Prostate gland (tissue), 2 donors: ENCODE measurements around the gene SEMA3A.

Source experiments
- CTCF ChIP-seq, 4 experiments: fragments of 200-600 bp in 2 of 4; fragments of 450-650 bp in 2 of 4; sonication (generic) in 2 of 4; IDR thresholded peaks; 1 replicate in 3 of 4; 2 replicates in 1 of 4; pipeline ENCODE4 v1.5.1; 2016 to 2019; ENCODE audit warnings: antibody characterized with exemption in 4 of 4, mild to moderate bottlenecking in 2 of 4, moderate library complexity in 2 of 4
- POLR2A ChIP-seq: fragments of 450-650 bp; IDR thresholded peaks from one replicate; pipeline ENCODE4 v1.6.1; 2016; ENCODE audit warnings: antibody characterized with exemption, mild to moderate bottlenecking
- POLR2AphosphoS5 ChIP-seq: sonication (generic); formaldehyde crosslinking; IDR thresholded peaks from one replicate; pipeline ENCODE4 v1.6.1; 2017; ENCODE audit warnings: antibody characterized with exemption

DNA sequence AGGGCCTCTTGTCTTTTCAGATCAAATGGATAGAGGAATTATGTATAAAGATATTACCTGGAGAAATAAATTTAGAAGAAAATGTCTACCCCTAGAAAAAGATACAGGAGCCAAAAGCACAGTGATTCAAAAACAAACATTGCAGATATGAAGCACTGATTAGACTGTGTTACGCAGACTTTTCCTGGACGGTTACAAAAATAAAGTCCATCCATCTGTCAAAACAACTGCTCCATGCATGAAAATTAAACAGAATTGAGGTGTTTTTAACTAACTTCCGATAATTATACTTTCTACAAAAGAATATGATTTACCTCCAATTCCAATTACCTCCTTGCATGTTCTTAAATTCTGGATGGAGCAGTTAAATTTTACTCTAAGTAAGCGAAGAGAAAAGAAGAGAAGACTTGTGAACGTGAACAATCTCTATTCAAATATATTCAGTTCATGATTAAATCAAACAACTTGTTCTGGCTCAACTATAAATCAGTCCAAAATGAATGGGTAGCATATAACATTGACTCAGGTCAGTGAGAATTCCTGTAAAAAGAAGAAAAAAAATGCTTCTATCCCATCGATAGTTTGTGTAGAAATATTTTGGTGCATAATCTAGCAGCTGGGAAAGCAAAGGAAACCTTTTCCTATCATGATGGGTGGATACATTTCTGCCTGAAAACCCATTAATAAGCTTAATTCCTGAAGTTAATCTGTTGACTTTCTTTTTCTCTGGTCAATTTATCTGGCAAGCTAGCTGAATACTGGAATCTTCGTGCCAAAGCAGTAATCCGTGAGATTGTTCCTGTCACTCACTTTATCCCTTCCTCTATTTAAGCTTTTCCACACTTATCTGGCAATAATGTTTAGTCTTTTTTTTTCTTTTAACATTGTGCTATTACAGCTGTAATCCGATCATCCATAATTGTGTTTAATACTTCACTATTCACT is 80.4 kb downstream of the SEMA3A start:
- TF ChIP-seq CTCF (IDR thresholded peaks at IDR 0.05), result no peak
- TF ChIP-seq POLR2A, result no peak
- no peak for TF ChIP-seq POLR2AphosphoS5
